ENCODE results near the gene BARHL1.

BARHL1 gene

DNA sequence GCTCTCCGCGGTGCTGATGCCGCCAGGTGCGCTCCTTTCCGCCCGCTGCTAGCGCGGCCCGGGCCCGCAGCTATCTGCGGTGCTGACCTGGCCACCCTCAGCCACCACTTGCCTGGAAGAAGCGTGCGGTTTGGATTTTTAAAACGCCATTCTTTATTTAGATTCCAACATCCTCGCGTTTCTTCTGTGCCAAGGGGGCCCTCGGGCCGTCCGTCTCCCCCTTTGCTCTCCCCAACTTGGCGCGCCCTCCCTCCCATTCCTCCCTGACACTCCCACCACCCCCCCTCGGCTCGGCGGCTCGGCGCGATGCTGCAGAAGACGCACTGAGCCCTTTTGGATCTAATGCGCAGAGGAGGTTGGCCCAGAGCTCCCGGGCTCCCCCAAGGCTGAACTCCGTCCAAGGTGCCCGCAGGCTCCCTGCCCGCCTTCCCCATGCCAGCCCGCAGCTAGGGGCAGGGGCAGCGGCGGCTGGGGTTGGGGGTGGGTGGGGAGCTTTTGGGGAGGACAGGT, at the start of gene BARHL1:
BARHL1 (plus strand) TSS at position 331 of the 510 bp plus-strand sequence. CDS start 192 bp downstream, outside the sequence.
- no peak for DNase-seq

GRCh38 chr9:132534832-132535231, 47.6 kb upstream of the BARHL1 start:
- no peak for DNase-seq

DNA sequence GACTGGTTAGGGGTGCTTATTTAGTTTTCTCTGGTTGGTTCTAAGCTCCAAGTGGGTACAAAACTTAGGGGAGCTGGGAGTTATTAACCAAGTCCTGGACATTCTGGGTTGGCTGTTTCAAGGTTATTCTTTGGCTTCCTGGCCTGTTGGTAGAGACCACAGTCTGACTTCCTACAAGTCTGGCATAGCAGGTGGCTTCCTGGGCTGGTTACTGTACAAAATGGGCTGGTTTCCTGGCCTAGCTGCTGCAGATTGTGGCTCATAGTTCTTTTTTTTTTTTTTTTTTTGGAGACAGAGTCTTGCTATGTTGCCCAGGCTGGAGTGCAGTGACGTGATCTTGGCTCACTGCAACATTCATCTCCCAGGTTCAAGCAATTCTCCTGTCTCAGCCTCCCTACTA, 46.3 kb upstream of the BARHL1 start:
- no peak for DNase-seq

- DNase-seq: no peak
Measured at GRCh38 chr9:132537352-132537751, 45.1 kb upstream of the BARHL1 start.

DNA sequence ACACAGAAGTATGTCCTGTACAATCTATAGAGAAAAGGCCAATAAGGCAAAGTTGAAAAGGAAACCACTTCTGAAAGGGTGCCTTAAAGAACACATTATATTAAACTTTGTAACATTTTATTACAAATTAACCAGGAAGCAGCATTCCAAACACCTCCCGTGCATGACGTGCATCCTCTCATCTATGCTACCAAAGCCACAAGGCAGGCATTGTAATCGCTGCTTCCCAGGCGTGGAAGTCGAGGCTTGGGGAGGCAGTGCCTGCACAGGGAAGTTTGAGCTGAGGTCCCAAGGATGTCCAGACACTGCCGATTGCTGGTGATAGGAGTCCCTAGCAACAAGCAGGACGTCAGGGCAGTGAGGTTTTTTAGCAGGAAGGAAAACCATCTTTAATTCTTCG, 44.3 kb upstream of the BARHL1 start:
- no peak for DNase-seq

- DNase-seq: no peak
Measured at GRCh38 chr9:132539096-132539495, 43.3 kb upstream of the BARHL1 start.

DNA sequence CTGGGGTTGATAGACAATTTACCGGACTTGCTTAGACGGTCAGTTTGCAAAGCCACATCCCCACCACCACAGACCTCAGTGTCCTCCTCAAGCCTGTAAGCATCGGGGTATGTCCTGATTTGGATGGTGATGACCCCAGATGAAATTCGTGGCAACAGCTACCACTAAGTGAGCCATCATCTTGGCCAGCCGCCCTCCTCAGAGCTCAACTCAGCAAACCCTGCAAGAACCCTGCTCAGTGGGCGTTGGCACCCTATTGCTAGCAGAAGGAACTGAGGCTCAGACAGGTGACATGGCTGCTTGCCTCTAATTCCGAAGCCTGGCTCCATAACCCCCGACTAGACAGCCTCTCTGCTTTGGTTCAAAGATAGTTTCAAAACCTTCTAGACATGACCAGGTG, 41.4 kb upstream of the BARHL1 start:
- no peak for DNase-seq

- no peak for DNase-seq
Measured at GRCh38 chr9:132541870-132542830, 40.3 kb upstream of the BARHL1 start.

- DNase-seq: no peak
Measured at GRCh38 chr9:132543251-132543650, 39.2 kb upstream of the BARHL1 start.

DNA sequence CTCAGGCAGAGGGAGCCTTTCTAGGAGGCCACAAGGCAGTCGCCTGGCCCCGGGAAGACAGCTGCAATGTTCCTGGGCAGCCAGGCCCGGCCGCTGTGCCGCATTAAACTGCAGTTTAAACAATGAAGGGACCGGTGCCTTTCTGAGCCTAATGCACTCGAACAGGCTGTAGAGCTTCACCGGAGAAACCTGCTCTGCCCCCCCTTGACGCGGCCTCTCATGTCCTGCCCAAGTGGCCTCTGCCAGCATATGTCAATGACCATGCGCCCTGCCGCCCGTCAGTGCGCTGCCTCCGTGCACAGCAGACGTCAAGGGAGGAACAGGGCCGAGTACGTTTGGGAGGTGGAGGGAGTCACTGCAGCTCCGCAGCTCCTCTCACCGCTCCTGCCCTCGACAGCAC, 38.4 kb upstream of the BARHL1 start:
- no peak for DNase-seq

DNA sequence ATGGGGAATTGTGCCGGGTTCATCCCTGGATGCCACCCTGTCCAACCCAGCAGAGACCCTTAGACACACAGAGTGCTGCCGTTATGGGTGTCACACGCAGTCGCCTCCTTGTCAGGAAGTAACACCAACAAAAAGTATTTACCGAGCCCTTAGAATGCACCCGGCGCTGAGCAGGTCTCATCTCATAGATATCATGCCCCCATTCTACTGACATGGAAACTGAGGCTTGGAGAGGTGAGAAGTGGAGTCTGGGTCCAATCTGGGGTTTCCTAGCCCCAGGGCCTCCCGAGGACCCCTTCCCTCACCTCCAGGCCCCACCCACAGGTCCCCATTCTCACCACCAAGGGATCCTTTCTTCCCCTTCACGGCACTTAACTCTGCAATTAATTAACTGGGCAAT, 36.8 kb upstream of the BARHL1 start:
- no peak for DNase-seq

GRCh38 chr9:132546148-132547051, 36.0 kb upstream of the BARHL1 start:
- no peak for DNase-seq

- DNase-seq: no peak
Measured at GRCh38 chr9:132547052-132547431, 35.4 kb upstream of the BARHL1 start.

DNA sequence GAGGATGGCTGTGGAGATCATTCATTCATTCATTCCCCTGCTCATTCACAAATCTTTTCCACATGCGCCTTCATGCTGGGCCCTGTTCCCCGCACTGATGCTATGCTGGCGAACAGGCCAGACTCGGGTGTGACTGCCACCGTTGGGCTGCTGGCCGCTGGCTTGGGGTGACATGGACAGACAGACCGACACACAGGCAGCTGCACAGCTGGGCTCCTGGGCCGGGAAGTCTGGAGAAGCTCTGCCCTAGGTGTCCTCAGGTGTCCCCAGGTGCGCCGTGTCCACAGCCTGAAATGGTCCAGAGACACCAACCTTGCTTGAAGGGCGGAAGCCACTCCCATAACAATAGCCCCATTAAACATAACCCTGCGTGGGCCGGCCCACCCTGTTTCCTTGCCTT, 35.0 kb upstream of the BARHL1 start:
- DNase-seq: no peak

DNA sequence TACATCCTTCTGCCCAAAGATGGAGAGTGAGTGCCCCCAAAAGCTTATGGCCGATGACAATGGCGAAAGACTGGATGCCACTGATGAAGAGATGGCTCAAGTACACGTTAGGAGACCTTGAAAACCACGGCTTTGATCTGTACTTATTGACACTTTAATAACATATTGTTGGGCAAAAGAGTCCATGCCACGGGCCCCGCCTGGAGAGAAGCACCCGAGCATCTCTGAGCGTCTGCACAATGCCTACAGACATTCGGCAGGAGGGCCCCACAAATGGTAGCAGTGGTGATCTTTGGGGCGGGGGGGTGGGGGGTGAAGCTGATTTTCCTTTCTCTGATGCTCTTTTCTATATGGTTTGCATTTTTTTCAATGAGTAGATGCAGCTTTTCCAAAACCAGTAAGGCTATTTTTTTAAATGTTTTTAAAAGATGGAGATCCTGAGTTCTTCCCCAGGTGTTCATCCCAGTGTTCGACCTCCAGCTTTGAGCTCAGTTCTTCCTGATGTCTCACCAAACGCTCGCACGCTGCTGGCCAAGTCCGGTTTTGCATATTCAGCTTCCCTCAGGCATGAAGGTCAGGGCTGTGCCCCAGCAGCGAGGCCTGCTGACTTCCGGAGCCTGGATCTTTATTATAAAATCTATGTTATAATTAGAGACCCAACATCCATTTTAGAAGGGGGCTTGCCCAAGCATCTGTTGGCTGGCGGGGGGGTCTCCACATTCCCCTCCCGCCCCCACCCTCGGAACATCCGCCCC, 34.3 kb upstream of the BARHL1 start:
- DNase-seq: no peak

- no peak for DNase-seq
Measured at GRCh38 chr9:132548751-132549640, 33.4 kb upstream of the BARHL1 start.

- no peak for DNase-seq
Measured at GRCh38 chr9:132551556-132551955, 30.9 kb upstream of the BARHL1 start.

DNA sequence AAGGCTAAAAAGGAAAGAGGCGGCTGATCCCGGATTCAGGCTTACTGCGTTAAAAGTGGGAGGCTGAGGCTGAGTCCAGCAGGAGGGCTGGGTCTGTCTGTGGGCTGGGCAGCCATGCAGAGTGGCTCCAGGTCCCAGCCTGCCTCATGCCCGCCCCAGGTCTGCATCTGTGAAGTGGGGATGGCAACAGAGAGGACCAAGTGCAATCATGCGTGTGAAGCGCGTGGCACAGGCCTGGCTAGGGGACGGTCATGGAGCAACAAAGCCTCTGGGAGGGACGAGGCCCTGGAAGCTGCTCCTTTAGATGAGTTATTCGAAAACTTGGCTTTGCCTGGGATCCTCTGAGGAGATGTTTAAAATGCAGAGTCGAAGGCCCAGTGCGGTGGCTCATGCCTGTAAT, 30.4 kb upstream of the BARHL1 start:
- DNase-seq: no peak

DNA sequence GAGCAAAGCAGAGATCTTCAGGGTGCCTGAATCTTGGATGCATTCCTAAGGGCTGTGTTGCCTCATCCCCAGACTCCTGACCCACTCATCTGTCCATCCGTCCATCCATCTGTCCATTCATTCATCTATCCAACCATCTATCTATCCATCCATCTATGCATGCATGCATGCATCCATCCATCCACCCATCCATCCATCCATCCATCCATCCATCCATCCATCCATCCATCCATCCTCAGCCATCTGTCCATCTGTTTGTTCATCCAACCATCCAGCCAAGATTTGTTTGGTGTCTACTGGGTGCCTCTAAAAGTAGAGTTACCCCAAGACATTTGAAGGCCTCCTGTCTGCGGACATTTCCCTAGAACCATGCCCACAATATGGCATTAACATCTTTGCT, 27.7 kb upstream of the BARHL1 start:
- DNase-seq: no peak

DNA sequence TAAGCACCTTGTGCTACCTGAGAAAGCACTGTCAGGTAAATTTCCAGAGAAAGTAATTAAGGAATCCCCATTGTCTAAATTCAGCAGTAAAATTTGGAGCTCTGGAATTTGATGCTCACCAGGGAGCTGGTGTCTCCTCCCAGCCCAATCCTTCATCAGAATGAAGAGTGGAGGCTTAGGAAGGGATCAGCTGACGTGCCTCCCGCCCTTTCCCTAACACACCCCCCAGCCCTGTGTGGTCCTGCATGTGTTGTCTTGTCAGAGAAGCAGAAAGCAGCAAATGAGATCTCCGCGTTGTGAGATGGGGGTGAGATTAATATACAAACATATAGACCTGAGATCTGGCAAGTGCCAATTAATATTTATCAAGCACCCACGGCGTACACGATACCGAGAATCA, 26.9 kb upstream of the BARHL1 start:
- DNase-seq: no peak

GRCh38 chr9:132556235-132556634, 26.2 kb upstream of the BARHL1 start:
- DNase-seq: no peak

DNA sequence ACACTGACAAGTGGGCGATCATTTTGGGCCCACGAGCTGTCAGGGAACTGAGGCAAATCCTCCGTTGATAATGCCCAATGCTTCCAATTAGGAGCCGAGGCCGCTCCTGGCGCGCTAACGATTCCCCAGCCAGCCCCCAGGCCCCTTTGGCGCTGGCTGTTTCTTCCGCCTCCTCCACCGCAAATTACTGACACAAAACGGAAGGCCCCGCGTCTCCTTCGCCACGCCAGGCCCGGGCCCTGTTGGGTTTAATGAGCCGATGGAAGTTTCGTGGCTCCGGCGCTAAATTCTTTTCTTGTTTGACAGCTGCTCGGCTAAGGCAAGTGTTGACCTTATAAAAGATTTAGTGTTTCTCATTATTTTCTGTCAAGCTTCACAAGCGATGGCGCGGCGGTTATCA, 25.7 kb upstream of the BARHL1 start:
- DNase-seq: no peak

Measured in activated naive CD4-positive, alpha-beta T cell (primary cell).